GM03348 (cell line): ENCODE measurements around the gene C1QB.
A peak's percentile ranks its signal among the peaks of the same experiment; 100 is the strongest.
"Not testable (repeated sequence)": the region's sequence is repeated elsewhere in the genome, so short reads cannot be mapped to it uniquely, and the experiment has no call there.

Experiments
- DNase-seq: peaks from one replicate; pipeline ENCODE4 v3.0.0; 2012; ENCODE audit warnings: low spot score

Gene C1QB

GRCh38 chr1:22696610-22697009, 43.6 kb downstream of the C1QB start:
- DNase-seq = no peak

GRCh38 chr1:22697980-22698379, 44.9 kb downstream of the C1QB start:
- DNase-seq = no peak

DNA sequence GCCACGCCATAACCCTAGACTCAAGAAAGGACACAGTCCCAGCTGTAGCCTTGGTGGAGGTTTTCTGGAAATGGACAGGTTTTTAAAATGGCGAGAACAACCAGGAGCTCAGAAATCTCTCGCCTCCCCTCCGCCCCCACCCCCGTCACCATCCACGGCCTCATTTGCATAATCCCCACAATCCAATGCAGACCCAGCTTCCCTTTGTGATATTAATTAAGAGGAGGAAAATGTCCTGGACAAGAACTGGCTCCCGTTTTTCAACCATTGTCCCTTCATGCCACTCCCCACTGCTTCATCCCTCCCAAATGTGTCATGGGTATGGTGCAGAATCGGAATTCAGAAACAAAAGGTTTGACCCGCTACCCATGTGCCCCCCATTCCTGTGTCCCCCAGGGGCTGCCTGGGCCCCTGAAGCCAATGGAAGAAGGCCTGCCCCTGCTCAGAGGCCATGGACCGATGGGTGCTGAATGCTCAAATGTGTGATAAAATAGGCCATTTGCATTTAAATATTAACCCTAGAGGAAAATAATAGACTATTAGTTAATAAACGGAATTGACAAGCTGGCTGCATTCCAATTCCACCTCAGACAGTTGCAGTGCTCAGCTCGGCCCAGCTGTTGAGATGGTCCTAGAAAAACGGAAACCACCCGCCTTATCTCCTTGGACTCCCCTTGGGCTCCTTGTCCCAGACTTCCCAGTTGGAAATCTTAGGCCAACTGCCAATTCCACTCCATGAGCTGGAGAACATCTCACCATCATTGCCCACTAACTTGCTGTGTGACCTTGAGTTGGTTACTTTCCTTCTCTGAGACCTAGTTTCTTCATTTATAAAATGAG, 46.9 kb downstream of the C1QB start:
- no peak for DNase-seq

- DNase-seq = no peak
Measured at GRCh38 chr1:22702296-22703085, 49.5 kb downstream of the C1QB start.

DNA sequence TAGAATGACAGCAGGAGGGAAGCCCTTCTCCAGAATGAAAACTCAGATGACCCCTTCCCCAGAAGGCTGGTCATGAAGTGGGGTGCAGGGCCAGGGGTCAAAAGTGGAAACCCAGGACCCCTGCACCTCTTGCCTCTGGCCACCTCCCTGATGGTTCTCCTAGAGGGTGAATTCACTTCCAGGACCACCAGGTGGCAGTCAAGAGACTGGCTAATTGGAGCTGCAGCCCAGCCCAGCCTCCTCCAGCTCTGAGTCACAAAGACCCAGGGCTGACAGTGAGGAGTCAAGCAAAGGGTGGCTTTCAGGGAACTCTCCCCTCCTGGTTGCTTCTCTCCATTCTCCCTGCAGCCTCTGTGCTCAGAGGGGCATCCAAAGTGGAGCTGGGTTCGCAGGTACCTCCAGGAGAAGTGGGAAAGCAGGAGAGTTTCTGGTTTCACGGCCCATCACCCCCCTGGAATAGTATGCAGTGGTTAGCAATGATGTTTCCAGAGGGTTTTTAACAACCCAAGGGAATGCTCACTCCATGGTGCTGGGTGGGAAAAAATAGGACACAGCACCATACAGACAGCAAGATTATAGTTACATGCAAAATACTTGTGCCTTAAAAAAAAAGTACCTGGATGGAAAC, 51.5 kb downstream of the C1QB start:
- DNase-seq = peak; percentile 93

DNA sequence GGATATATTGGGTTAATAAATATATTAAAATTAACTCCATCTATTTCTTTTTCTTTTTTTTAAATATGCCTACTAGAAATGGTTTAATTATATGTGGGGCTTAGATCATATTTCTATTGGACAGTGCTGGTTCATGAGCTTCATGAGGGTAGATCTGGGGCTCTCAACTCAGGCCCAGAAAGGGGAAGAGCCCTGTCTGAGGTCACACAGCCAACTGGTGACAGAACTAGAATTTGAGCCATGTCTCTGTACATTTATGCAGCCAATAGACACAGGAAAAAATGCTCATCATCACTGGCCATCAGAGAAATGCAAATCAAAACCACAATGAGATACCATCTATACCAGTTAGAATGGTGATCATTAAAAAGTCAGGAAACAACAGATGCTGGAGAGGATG, 52.5 kb downstream of the C1QB start:
- no peak for DNase-seq

DNA sequence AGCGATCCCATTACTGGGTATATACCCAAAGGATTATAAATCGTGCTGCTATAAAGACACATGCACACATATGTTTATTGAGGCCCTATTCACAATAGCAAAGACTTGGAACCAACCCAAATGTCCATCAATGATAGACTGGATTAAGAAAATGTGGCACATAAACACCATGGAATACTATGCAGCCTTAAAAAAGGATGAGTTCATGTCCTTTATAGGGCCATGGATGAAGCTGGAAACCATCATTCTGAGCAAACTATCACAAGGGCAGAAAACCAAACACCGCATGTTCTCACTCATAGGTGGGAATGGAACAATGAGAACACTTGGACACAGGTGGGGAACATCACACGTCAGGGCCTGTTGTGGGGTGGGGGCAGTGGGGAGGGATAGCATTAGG, 53.1 kb downstream of the C1QB start:
- not testable (repeated sequence) for DNase-seq

DNA sequence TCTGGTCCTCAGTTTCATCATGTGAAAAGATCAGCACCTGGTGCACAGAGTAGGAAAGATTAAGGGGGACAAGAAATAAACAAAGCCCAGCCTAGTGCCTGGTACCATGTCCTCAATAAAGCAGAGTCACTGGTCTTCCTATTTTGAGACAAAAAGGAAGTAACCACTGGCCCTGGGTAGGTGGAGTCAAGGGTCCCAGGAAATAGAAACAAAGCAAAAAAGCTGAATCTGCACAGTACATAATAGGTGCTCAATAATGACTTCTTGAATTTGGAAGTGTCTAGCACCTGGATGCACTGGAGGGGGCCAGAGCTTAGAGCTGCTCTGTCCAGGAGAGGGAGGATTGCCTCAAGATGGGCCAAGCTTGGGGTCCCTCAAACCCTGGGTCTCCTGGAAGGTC, 55.7 kb downstream of the C1QB start:
- no peak for DNase-seq

DNA sequence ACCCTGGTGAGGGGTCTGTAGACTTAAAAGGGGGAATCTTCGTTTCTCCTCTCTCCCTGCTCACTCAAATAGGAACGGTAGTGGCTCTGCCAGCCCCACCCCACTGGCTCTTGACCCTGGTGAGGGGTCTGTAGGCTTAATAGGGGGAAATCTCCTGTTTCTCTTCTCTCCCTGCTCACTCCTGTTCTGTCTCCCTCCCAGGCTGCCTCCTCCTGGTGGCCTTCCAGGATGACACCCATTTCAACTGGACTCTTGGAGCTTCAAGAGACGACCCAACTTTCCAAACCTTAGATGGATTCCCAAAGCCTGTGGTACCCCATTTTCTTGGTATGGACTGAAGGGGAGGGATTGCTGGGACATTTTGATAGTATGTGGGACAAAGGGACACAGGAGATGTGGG, 56.2 kb downstream of the C1QB start:
- DNase-seq = no peak

DNA sequence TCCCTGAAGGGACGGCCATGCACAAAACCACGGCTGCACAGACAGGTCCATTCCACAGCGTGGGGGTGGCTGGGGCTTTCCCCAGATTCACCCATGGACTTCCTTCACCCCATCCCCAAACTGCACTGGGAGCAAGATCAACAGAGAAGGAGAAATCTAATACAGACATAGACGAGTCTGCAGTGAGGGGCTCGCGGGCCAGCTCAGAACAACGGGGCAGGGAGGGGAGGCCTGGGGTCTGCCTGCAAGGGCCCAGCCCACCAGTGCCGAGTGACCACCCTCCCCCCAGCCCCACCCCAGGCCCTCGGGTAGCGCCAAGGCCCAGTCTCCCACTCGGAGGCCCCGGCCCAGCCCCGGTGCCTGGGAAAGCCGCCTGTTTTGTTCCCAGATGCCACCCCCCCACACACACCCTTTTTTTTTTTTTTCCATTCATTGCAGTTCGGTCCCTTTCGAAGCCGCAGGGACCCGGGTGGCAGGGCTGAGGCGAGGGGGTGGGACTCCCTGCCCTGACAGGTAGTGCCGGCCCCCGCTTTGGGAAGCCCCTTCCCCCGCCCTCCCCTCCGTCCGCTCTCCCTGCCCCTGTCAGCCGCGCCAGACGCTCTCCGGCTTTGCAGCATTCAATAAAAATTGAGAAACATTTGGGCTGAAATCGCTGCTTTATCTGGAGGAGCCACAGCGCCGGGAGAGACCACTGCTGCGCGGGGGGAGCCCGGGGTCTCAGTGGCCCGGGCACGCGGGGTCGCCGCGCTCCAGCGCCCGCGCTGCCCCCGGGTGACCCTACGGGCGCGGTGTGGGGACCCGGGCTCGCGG, 57.1 kb downstream of the C1QB start:
- peak; percentile 93 for DNase-seq

DNA sequence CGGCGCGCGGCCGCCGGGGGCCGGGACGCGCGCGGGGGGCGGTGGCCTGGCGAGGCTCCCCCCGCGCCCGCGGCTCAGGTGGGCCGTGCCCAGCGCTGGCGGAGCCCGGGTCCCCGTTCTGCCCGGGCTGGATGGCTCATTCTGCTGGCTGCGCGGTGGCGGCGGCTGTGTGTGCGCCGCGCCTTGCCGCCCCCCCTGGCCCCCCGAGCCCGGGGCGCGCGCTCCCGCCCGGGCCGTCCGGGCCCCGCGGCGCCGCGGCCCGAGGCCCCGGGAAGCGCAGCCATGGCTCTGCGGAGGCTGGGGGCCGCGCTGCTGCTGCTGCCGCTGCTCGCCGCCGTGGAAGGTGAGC, 57.6 kb downstream of the C1QB start, which contains the start of gene EPHB2:
Gene EPHB2 (plus strand): TSS at position 139 of the 349 bp plus-strand sequence. CDS start 144 bp downstream, at position 283.
- peak; percentile 95 for DNase-seq

DNA sequence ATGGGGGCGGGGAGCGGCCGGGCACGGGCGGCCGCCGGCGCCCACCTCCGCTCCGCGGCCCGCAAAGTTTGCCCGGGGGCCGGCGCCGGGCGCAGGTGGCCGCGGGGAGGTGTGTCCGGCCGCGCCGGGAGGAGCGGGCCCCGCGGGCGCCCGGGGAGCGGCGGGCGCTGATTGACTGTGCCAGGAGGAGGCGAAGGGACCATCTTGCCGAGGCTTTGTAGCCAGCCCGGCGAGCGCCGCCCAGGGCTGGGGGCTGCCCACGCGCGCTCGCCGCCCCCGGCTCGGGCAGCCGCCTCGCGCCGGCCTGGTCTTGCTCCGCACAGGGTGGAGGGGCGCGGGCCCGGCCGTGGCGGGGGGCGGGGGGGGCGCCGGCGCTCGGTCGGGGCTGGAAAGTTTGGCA, 58.0 kb downstream of the C1QB start:
- no peak for DNase-seq
